Osteocyte (in vitro differentiated cells): Measurements from ENCODE around the gene CCDC158. TPM values are rescaled to one million over a fixed set of nuclear protein-coding genes. Genes with fewer than 3 reads are reported as not detected.

ENCODE experiments used
- DNase-seq: peaks from one replicate; pipeline ENCODE4 v3.0.0; 2021; ENCODE audit warnings: mixed read lengths; ENCODE audit not compliant: unreplicated experiment; ENCODE audit errors: extremely low spot score
- H3K27ac Mint-ChIP-seq: one replicate; pipeline ENCODE4 v1.8.0; 2021; ENCODE audit warnings: mild to moderate bottlenecking, mixed read lengths; ENCODE audit not compliant: unreplicated experiment
- H3K27me3 Mint-ChIP-seq: one replicate; pipeline ENCODE4 v1.8.0; 2021; ENCODE audit warnings: mixed read lengths; ENCODE audit not compliant: unreplicated experiment
- H3K36me3 Mint-ChIP-seq: one replicate; pipeline ENCODE4 v1.8.0; 2021; ENCODE audit warnings: mixed read lengths; ENCODE audit not compliant: unreplicated experiment
- H3K4me1 Mint-ChIP-seq: one replicate; pipeline ENCODE4 v1.8.0; 2021; ENCODE audit warnings: mixed read lengths; ENCODE audit not compliant: unreplicated experiment
- H3K4me3 Mint-ChIP-seq: one replicate; pipeline ENCODE4 v1.8.0; 2021; ENCODE audit warnings: mild to moderate bottlenecking, moderate library complexity, mixed read lengths; ENCODE audit not compliant: unreplicated experiment
- H3K9me3 Mint-ChIP-seq: one replicate; pipeline ENCODE4 v1.8.0; 2021; ENCODE audit warnings: mixed read lengths; ENCODE audit not compliant: unreplicated experiment
- CTCF ChIP-seq: fragments of 200-600 bp; sonication (generic); IDR thresholded peaks from 2 replicates; pipeline ENCODE4 v1.5.0; 2021; ENCODE audit warnings: antibody characterized with exemption, mild to moderate bottlenecking, moderate library complexity
- total RNA-seq: library from RNA; stranded (reverse); gene quantifications from 2 replicates; pipeline ENCODE4 v1.2.1, GENCODE V29; 2021

Gene CCDC158
- total RNA-seq, 1 donor from 2014 or later = not detected

- DNase-seq = no peak
- no peak for TF ChIP-seq CTCF
- Mint-ChIP-seq H3K4me3 (no peak overlapping the region), H3K36me3 (peaks cover under 1% of the 10 kb centered on the region), H3K27me3 (peaks cover 28% of the 10 kb centered on the region), H3K27ac (no peak overlapping the region), H3K4me1 (no peaks in the 10 kb centered on the region), H3K9me3 (no peaks in the 10 kb centered on the region)
These were observed 155.2 kb downstream of the CCDC158 start for GRCh38 chr4:76265631-76266218.

Other genes with a start within 250 kb of the CCDC158 start
- 179 and 187 TPM in 2 replicates for gene SCARB2, start 207.3 kb downstream of the CCDC158 start, total RNA-seq
- 0.55 and 0.70 TPM in 2 replicates for gene FAM47E, start 169.4 kb downstream of the CCDC158 start, total RNA-seq
- 2.4 TPM in 2 replicates for gene STBD1, start 114.4 kb downstream of the CCDC158 start, total RNA-seq
- 3.8 and 4.8 TPM in 2 replicates for gene SHROOM3, start 14.1 kb upstream of the CCDC158 start, total RNA-seq